ENCODE results near the gene CAMTA1. TPM values are rescaled to one million over a fixed set of nuclear protein-coding genes. Genes with fewer than 3 reads are reported as not detected.

CAMTA1 gene
- total and polyA plus RNA-seq, 4 donors, result 78.7 to 438 (median 173) TPM

- intact Hi-C loops (cut with DNase I), result no loop called here
- H3K36me3 ChIP-seq (ENCODE audit: control insufficient read depth in 1 of 2, insufficient read depth in 2 of 2, low read length in 1 of 2), result no peaks in the 10 kb centered on the region
- WGBS, 2 donors, result 83 to 84% methylated on average over 3 of the region's 3 CpGs
- ATAC-seq (ENCODE audit: low FRiP score) (no peak), DNase-seq (peak in 1 of 2 donors; percentile 26)
- no peaks in the 10 kb centered on the region for H3K4me1 ChIP-seq (ENCODE audit: control insufficient read depth in 1 of 2, insufficient read depth in 2 of 2, low read length in 2 of 2)
- H3K27ac ChIP-seq (ENCODE audit: low read depth in 1 of 2, low read length in 2 of 2), result no peak overlapping the region
- H3K4me3 ChIP-seq (ENCODE audit: low read length in 2 of 2), result no peak overlapping the region
- H3K27me3 ChIP-seq (ENCODE audit: control insufficient read depth in 1 of 2, insufficient read depth in 2 of 2, low read length in 1 of 2), result no peaks in the 10 kb centered on the region
- peaks cover 3% of the 10 kb centered on the region for H3K9me3 ChIP-seq (ENCODE audit: control insufficient read depth, low read length)
Measured at GRCh38 chr1:6988796-6989195, 203.5 kb downstream of the CAMTA1 start.

- no peak overlapping the region for H3K4me3 ChIP-seq (ENCODE audit: low read length in 2 of 2)
- no peaks in the 10 kb centered on the region for H3K27me3 ChIP-seq (ENCODE audit: control insufficient read depth in 1 of 2, insufficient read depth in 2 of 2, low read length in 1 of 2)
- DNase-seq, result peak in 1 of 2 donors; percentile 9
- H3K4me1 ChIP-seq (ENCODE audit: control insufficient read depth in 1 of 2, insufficient read depth in 2 of 2, low read length in 2 of 2), result no peaks in the 10 kb centered on the region
- intact Hi-C loops (cut with DNase I), result no loop called here
- no peaks in the 10 kb centered on the region for H3K36me3 ChIP-seq (ENCODE audit: control insufficient read depth in 1 of 2, insufficient read depth in 2 of 2, low read length in 1 of 2)
- H3K9me3 ChIP-seq (ENCODE audit: control insufficient read depth, low read length), result peaks cover 3% of the 10 kb centered on the region
- no peak overlapping the region for H3K27ac ChIP-seq (ENCODE audit: low read depth in 1 of 2, low read length in 2 of 2)
- no peak for ATAC-seq (ENCODE audit: low FRiP score)
- WGBS, 2 donors, result 59 to 65% methylated on average over 13 of the region's 13 CpGs
Measured at GRCh38 chr1:6989212-6990159, 204.2 kb downstream of the CAMTA1 start.

GRCh38 chr1:6991266-6991665 is 206.0 kb downstream of the CAMTA1 start:
- 43 to 56% methylated on average over 1 of the region's 1 CpG for WGBS, 2 donors
- no peak for DNase-seq
- intact Hi-C loops (cut with DNase I), result no loop called here
- Histone ChIP-seq H3K4me1 (ENCODE audit: control insufficient read depth in 1 of 2, insufficient read depth in 2 of 2, low read length in 2 of 2) (no peaks in the 10 kb centered on the region), H3K36me3 (ENCODE audit: control insufficient read depth in 1 of 2, insufficient read depth in 2 of 2, low read length in 1 of 2) (no peaks in the 10 kb centered on the region), H3K27ac (ENCODE audit: low read depth in 1 of 2, low read length in 2 of 2) (no peak overlapping the region), H3K27me3 (ENCODE audit: control insufficient read depth in 1 of 2, insufficient read depth in 2 of 2, low read length in 1 of 2) (no peaks in the 10 kb centered on the region), H3K4me3 (ENCODE audit: low read length in 2 of 2) (no peak overlapping the region), H3K9me3 (ENCODE audit: control insufficient read depth, low read length) (peaks cover 3% of the 10 kb centered on the region)
- ATAC-seq (ENCODE audit: low FRiP score), result no peak

DNA sequence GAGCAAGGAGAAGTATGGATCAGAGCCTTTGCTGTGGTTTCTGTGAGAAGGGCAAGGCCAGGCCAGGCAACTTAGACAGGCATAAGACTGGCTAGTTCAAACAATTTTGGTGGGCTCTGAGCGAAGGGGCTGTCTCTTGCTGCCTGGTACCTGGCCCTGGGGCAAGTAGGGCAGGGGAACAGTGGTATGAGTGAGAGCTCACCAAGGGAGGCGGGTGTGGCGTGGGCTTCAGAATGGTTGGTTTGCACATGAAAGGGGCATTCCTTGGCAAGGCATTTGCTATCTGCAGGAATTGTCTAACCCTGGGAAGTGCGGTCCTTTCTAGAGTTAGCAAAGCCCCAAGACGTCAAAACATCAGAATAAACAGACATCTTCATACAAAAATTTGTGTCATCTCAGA is 210.5 kb downstream of the CAMTA1 start:
- Histone ChIP-seq H3K27me3 (ENCODE audit: control insufficient read depth in 1 of 2, insufficient read depth in 2 of 2, low read length in 1 of 2) (no peaks in the 10 kb centered on the region), H3K9me3 (ENCODE audit: control insufficient read depth, low read length) (no peaks in the 10 kb centered on the region), H3K4me3 (ENCODE audit: low read length in 2 of 2) (no peak overlapping the region), H3K4me1 (ENCODE audit: control insufficient read depth in 1 of 2, insufficient read depth in 2 of 2, low read length in 2 of 2) (no peaks in the 10 kb centered on the region), H3K36me3 (ENCODE audit: control insufficient read depth in 1 of 2, insufficient read depth in 2 of 2, low read length in 1 of 2) (no peaks in the 10 kb centered on the region), H3K27ac (ENCODE audit: low read depth in 1 of 2, low read length in 2 of 2) (no peak overlapping the region)
- DNase-seq (no peak), ATAC-seq (ENCODE audit: low FRiP score) (no peak)
- 85 to 90% methylated on average over 5 of the region's 5 CpGs for WGBS, 2 donors
- intact Hi-C loops (cut with DNase I), result no loop called here

- Histone ChIP-seq H3K27ac (ENCODE audit: low read depth in 1 of 2, low read length in 2 of 2) (no peak overlapping the region), H3K4me1 (ENCODE audit: control insufficient read depth in 1 of 2, insufficient read depth in 2 of 2, low read length in 2 of 2) (no peaks in the 10 kb centered on the region), H3K36me3 (ENCODE audit: control insufficient read depth in 1 of 2, insufficient read depth in 2 of 2, low read length in 1 of 2) (no peaks in the 10 kb centered on the region), H3K9me3 (ENCODE audit: control insufficient read depth, low read length) (no peaks in the 10 kb centered on the region), H3K27me3 (ENCODE audit: control insufficient read depth in 1 of 2, insufficient read depth in 2 of 2, low read length in 1 of 2) (no peaks in the 10 kb centered on the region), H3K4me3 (ENCODE audit: low read length in 2 of 2) (no peak overlapping the region)
- intact Hi-C loops (cut with DNase I), result no loop called here
- no peak for ATAC-seq (ENCODE audit: low FRiP score)
- DNase-seq, result no peak
Measured at GRCh38 chr1:6996371-6996770, 211.1 kb downstream of the CAMTA1 start.

GRCh38 chr1:6996866-6997265 is 211.6 kb downstream of the CAMTA1 start:
- no peaks in the 10 kb centered on the region for H3K9me3 ChIP-seq (ENCODE audit: control insufficient read depth, low read length)
- no peak for DNase-seq
- ATAC-seq (ENCODE audit: low FRiP score), result no peak
- H3K4me1 ChIP-seq (ENCODE audit: control insufficient read depth in 1 of 2, insufficient read depth in 2 of 2, low read length in 2 of 2), result no peaks in the 10 kb centered on the region
- H3K4me3 ChIP-seq (ENCODE audit: low read length in 2 of 2), result no peak overlapping the region
- 79 to 85% methylated on average over 10 of the region's 10 CpGs for WGBS, 2 donors
- intact Hi-C loops (cut with DNase I), result no loop called here
- H3K27ac ChIP-seq (ENCODE audit: low read depth in 1 of 2, low read length in 2 of 2), result no peak overlapping the region
- no peaks in the 10 kb centered on the region for H3K27me3 ChIP-seq (ENCODE audit: control insufficient read depth in 1 of 2, insufficient read depth in 2 of 2, low read length in 1 of 2)
- no peaks in the 10 kb centered on the region for H3K36me3 ChIP-seq (ENCODE audit: control insufficient read depth in 1 of 2, insufficient read depth in 2 of 2, low read length in 1 of 2)

DNA sequence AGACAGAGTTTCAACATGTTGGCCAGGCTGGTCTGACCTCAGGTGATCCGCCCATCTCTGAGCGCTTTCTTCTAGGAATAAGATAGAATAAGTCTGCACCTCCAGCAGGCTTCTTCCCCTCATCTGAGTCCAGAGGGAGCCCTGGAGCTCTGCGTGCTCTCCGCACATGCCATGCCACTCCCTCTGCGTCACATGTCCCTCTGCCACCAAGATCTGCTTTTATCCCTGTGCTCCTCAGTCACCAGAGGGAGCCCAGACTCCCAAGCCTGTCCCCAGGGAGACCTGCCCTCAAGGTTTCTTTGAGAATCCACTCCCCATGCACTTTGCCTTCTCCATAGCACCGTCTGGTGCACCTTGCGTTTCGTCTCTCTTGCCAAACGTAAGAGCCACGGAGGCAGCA is 213.0 kb downstream of the CAMTA1 start:
- Histone ChIP-seq H3K27me3 (ENCODE audit: control insufficient read depth in 1 of 2, insufficient read depth in 2 of 2, low read length in 1 of 2) (no peaks in the 10 kb centered on the region), H3K36me3 (ENCODE audit: control insufficient read depth in 1 of 2, insufficient read depth in 2 of 2, low read length in 1 of 2) (no peaks in the 10 kb centered on the region), H3K4me3 (ENCODE audit: low read length in 2 of 2) (no peak overlapping the region), H3K9me3 (ENCODE audit: control insufficient read depth, low read length) (no peaks in the 10 kb centered on the region), H3K27ac (ENCODE audit: low read depth in 1 of 2, low read length in 2 of 2) (no peak overlapping the region), H3K4me1 (ENCODE audit: control insufficient read depth in 1 of 2, insufficient read depth in 2 of 2, low read length in 2 of 2) (no peaks in the 10 kb centered on the region)
- WGBS, 2 donors, result 57 to 63% methylated on average over 10 of the region's 10 CpGs
- no peak for DNase-seq
- intact Hi-C loops (cut with DNase I), result no loop called here
- no peak for ATAC-seq (ENCODE audit: low FRiP score)

DNA sequence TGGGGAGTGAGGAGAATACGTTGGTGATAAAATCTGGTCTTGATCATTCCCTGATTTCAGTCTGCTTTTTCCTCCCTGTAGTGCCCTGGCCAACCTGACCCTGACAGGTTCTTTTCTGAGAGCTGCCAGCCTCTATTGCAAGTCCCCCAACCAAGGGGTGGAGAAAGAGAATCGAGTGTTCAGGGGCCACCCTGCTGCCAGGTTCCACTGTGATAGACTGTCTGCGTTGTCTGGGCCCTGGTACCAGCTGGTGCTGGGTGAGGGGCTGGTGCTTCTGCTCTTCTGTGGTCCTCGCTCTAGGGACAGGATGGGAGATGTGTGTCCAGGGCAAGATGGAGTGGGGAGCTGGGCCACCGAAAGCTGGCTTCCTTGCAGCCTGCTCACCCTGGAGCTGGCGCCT is 214.6 kb downstream of the CAMTA1 start:
- WGBS, 2 donors, result 87 to 89% methylated on average over 6 of the region's 6 CpGs

DNA sequence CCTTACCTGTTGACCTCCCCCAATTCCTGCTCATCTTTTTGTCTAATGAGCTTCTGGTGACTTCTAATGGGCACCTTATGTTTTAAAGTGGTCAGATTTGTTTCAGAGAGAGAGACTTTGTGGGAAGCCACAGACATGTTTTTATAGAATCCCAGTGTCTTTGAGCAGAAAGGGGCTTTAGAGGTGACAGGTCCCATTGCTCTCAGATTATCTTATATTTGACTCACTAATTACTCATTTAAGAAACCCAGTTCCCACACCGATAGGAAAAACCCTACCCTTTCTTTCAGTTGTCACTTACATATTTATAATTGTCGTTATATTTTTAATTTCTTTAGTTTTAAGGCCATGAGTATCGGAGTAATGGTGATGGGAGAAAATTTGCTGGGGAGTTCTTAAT is 215.5 kb downstream of the CAMTA1 start:
- intact Hi-C loops (cut with DNase I), result no loop called here
- ATAC-seq (ENCODE audit: low FRiP score) (no peak), DNase-seq (no peak)
- no peaks in the 10 kb centered on the region for H3K36me3 ChIP-seq (ENCODE audit: control insufficient read depth in 1 of 2, insufficient read depth in 2 of 2, low read length in 1 of 2)
- no peak overlapping the region for H3K27ac ChIP-seq (ENCODE audit: low read depth in 1 of 2, low read length in 2 of 2)
- no peaks in the 10 kb centered on the region for H3K4me1 ChIP-seq (ENCODE audit: control insufficient read depth in 1 of 2, insufficient read depth in 2 of 2, low read length in 2 of 2)
- H3K27me3 ChIP-seq (ENCODE audit: control insufficient read depth in 1 of 2, insufficient read depth in 2 of 2, low read length in 1 of 2), result no peaks in the 10 kb centered on the region
- no peak overlapping the region for H3K4me3 ChIP-seq (ENCODE audit: low read length in 2 of 2)
- 92% methylated on average over 3 of the region's 3 CpGs for WGBS, 2 donors
- H3K9me3 ChIP-seq (ENCODE audit: control insufficient read depth, low read length), result no peaks in the 10 kb centered on the region

More for the DNA sequence above, 214.6 kb downstream of the CAMTA1 start:
- DNase-seq (no peak), ATAC-seq (ENCODE audit: low FRiP score) (no peak)
- H3K36me3 ChIP-seq (ENCODE audit: control insufficient read depth in 1 of 2, insufficient read depth in 2 of 2, low read length in 1 of 2), result no peaks in the 10 kb centered on the region
- H3K4me1 ChIP-seq (ENCODE audit: control insufficient read depth in 1 of 2, insufficient read depth in 2 of 2, low read length in 2 of 2), result no peaks in the 10 kb centered on the region
- no peak overlapping the region for H3K4me3 ChIP-seq (ENCODE audit: low read length in 2 of 2)
- no peaks in the 10 kb centered on the region for H3K27me3 ChIP-seq (ENCODE audit: control insufficient read depth in 1 of 2, insufficient read depth in 2 of 2, low read length in 1 of 2)
- H3K9me3 ChIP-seq (ENCODE audit: control insufficient read depth, low read length), result no peaks in the 10 kb centered on the region
- H3K27ac ChIP-seq (ENCODE audit: low read depth in 1 of 2, low read length in 2 of 2), result no peak overlapping the region
- intact Hi-C loops (cut with DNase I), result no loop called here
